ENCODE data around the gene DNPEP.
A peak's percentile ranks its signal among the peaks of the same experiment; 100 is the strongest.

DNPEP gene

DNA sequence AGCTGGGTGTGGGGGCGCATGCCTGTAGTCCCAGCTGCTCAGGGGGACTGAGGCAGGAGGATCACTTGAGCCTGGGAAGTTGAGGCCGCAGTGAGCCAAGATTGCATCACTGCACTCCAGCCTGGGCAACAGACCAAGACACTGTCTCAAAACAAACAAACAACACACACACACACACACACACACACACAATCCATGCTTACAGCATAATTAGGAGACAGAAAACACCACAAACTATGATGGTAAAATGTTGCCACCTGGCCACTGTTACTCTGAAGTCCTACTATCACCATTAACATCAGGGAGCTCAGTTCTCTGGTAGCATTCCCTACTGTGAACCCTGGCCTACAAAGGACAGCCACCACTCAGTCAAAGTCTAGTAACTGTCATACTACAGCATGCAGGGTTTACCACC lies 18.3 kb downstream of the DNPEP start:
- no peak overlapping the region for H3K27ac ChIP-seq (ENCODE audit: low read length)
- no peak overlapping the region for H3K9ac ChIP-seq (ENCODE audit: low read length)
- peaks cover 8% of the 10 kb centered on the region for H3K36me3 ChIP-seq (ENCODE audit: control insufficient read depth, low read depth, low read length)
- no peaks in the 10 kb centered on the region for H3K27me3 ChIP-seq (ENCODE audit: control insufficient read depth, insufficient read depth, low read length)
- H3K4me3 ChIP-seq (ENCODE audit: low read length) = no peak overlapping the region
- H3K9me3 ChIP-seq (ENCODE audit: control insufficient read depth, low read depth, low read length) = no peaks in the 10 kb centered on the region
- H3K4me1 ChIP-seq (ENCODE audit: control insufficient read depth, low read depth, low read length) = no peaks in the 10 kb centered on the region

DNA sequence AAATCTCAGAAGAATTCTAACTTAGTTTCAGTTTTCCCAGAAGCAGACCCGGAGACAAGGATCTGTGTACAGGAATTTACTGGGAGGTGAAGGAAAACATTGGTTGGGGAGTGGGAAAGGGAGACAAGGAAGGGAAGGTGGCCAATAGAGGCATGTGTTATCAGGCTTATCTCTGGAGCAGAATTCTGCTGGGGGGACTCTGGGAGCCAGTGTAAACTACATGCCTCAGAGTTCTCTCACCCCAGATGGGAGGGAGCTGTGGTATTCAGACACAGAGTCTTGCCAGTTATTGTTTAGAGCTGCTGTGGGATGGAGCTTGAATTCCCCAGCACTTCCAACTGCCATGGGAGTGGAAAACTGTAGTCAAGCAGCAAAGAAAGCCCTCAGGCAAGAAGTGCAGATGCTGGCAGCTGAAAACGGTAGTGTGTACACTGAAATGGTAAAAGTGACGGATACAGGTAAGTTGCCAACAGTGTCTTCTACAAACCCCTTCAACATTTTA lies 19.0 kb downstream of the DNPEP start:
- Histone ChIP-seq H3K4me3 (ENCODE audit: low read length) (no peak overlapping the region), H3K9ac (ENCODE audit: low read length) (no peak overlapping the region), H3K4me1 (ENCODE audit: control insufficient read depth, low read depth, low read length) (no peaks in the 10 kb centered on the region), H3K36me3 (ENCODE audit: control insufficient read depth, low read depth, low read length) (peaks cover 1% of the 10 kb centered on the region), H3K27me3 (ENCODE audit: control insufficient read depth, insufficient read depth, low read length) (no peaks in the 10 kb centered on the region), H3K27ac (ENCODE audit: low read length) (no peak overlapping the region), H3K9me3 (ENCODE audit: control insufficient read depth, low read depth, low read length) (no peaks in the 10 kb centered on the region)

DNA sequence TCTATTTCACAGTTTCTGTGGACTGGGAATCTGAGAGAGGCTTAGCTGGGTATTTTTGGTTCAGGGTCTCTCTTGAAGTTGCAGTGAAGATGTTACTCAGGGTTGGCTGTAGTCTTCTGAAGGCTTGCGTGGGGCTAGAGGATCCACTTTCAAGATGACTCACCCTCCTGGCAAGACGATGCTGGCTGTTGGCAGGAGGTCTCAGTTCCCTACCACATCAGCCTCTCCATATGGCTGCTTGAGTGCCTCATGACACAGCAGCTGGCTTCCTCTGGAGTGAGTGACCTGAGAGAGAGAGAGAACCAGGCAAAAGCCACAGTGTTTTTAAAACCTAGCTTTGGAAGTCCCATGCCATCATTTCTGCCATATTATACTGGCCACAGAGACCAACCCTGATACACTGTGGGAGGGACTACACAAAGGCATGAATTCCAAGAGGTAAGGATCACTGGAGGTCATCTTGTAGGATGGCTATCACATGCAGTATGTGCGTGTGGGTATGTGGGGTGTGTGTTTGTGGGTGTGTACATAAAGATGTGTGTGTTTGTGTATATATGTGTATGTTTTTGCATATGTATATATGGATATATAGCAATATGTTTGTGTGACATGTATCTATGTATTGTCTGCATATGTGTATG lies 25.1 kb downstream of the DNPEP start:
- Histone ChIP-seq H3K36me3 (ENCODE audit: control insufficient read depth, low read depth, low read length) (no peaks in the 10 kb centered on the region), H3K9ac (ENCODE audit: low read length) (no peak overlapping the region), H3K27me3 (ENCODE audit: control insufficient read depth, insufficient read depth, low read length) (peaks cover 35% of the 10 kb centered on the region), H3K9me3 (ENCODE audit: control insufficient read depth, low read depth, low read length) (no peaks in the 10 kb centered on the region), H3K4me3 (ENCODE audit: low read length) (no peak overlapping the region), H3K4me1 (ENCODE audit: control insufficient read depth, low read depth, low read length) (no peaks in the 10 kb centered on the region), H3K27ac (ENCODE audit: low read length) (no peak overlapping the region)

DNA sequence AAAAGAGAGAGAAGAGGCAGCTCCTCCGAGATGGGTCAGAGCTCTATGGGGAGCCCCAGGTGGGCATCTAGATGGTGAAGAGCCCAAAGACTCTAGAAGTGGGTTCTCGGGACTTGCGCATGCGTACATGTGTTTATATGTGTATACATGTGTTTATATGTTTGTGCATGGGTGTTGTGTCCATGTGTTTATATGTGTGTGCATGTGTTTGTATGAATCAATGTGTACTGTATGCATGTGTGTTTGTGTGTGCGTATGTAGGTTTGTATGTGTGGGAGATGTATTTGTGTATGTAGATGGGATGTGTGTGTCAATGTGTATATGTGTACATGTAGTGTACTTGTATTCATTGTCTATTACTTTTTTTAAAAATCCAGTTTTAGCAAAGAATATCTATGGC lies 25.6 kb downstream of the DNPEP start:
- Histone ChIP-seq H3K36me3 (ENCODE audit: control insufficient read depth, low read depth, low read length) (no peaks in the 10 kb centered on the region), H3K27ac (ENCODE audit: low read length) (no peak overlapping the region)

DNA sequence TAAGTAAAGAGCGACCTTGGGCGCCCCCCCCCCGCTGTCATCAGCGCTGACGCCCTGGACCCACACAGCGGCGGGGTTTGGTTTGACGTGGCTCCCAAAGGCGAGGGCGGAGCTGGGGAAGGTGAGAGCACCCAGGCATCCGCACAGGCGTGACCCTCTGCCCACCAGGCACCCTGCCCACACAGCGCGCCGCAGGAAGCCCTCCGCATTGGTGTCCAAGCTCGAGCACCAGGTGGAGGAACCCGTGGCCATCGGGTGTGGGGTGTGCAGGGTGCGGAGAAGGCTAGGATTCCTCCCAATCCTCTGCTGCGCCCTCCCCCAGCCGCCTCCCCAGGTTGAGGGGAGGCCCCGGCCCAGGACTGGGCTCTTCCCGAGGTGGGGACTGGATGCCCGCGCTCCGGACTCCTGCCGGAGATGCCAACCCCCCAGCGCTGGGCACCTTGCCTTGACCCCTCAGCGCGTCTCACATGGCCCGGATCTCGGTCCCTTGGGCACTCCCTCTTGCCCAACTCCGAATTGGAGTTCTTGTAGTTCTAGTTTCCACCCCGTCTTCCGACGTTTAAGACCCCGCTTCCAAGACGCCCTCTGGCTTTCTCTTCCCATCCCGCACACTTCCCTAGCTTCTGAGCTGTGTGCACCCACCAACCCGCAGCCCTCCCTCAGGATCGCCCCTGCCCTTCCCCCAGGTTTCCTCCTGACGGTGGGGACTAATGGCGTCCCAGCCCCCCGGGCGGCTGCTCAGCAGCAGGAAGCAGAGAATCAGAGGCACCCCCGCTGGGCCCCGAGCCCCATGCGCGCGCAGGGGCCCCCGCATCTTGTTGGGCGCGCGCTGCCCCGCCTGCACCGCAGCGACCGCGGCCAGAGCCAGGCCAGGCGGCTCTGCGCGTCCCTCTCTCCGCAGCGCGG lies 29.3 kb downstream of the DNPEP start:
- Histone ChIP-seq H3K9me3 (ENCODE audit: control insufficient read depth, low read depth, low read length) (no peaks in the 10 kb centered on the region), H3K27me3 (ENCODE audit: control insufficient read depth, insufficient read depth, low read length) (peaks cover 61% of the 10 kb centered on the region), H3K36me3 (ENCODE audit: control insufficient read depth, low read depth, low read length) (no peaks in the 10 kb centered on the region), H3K27ac (ENCODE audit: low read length) (no peak overlapping the region), H3K9ac (ENCODE audit: low read length) (no peak overlapping the region), H3K4me3 (ENCODE audit: low read length) (peak overlapping the region; percentile 39), H3K4me1 (ENCODE audit: control insufficient read depth, low read depth, low read length) (no peaks in the 10 kb centered on the region)

More for the DNA sequence above, 25.6 kb downstream of the DNPEP start:
- Histone ChIP-seq H3K4me3 (ENCODE audit: low read length) (no peak overlapping the region), H3K9me3 (ENCODE audit: control insufficient read depth, low read depth, low read length) (no peaks in the 10 kb centered on the region), H3K27me3 (ENCODE audit: control insufficient read depth, insufficient read depth, low read length) (peaks cover 41% of the 10 kb centered on the region), H3K9ac (ENCODE audit: low read length) (no peak overlapping the region), H3K4me1 (ENCODE audit: control insufficient read depth, low read depth, low read length) (no peaks in the 10 kb centered on the region)

DNA sequence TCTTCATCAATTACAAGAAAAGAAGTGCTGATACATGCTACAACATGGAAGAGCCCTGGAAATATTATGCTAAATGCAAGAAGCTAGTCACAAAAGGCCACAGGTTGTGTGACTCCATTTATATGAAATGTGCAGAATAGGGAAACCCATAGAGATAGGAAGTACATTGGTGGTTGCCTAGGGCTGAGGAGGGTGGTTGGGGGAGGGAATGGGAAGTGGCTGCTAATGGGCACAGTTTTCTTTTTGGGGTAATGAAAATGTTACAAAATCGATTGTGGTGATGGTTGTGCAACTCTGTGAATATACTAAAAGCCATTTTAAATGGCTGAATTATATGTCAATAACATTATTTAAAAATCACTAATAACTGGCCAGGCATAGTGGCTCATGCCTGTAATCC lies 30.9 kb downstream of the DNPEP start:
- Histone ChIP-seq H3K9ac (ENCODE audit: low read length) (no peak overlapping the region), H3K9me3 (ENCODE audit: control insufficient read depth, low read depth, low read length) (no peaks in the 10 kb centered on the region), H3K27ac (ENCODE audit: low read length) (no peak overlapping the region), H3K36me3 (ENCODE audit: control insufficient read depth, low read depth, low read length) (no peaks in the 10 kb centered on the region), H3K4me1 (ENCODE audit: control insufficient read depth, low read depth, low read length) (no peaks in the 10 kb centered on the region), H3K4me3 (ENCODE audit: low read length) (no peak overlapping the region), H3K27me3 (ENCODE audit: control insufficient read depth, insufficient read depth, low read length) (peaks cover 61% of the 10 kb centered on the region)

DNA sequence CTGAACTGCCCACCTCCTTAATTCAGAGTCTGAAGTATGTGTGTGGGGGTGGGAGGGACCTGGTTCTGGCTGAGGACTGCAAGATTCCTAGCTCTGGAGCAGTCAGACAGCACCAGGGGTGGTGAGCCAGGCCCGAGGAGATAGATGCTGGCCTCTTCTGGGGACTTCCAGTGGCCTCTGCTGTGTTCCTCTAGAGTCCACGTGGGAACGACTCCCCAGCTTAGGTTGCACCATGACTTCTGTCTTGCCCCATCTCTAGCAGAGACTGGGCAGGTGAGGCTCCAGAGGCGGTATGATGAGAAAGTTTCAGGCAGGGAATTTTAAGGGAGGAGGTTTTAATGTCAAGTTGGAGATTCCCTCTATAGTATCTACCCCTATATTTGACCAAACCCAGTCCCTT lies 33.1 kb downstream of the DNPEP start:
- Histone ChIP-seq H3K27me3 (ENCODE audit: control insufficient read depth, insufficient read depth, low read length) (peaks cover 45% of the 10 kb centered on the region), H3K36me3 (ENCODE audit: control insufficient read depth, low read depth, low read length) (no peaks in the 10 kb centered on the region), H3K4me1 (ENCODE audit: control insufficient read depth, low read depth, low read length) (peaks cover 5% of the 10 kb centered on the region), H3K9me3 (ENCODE audit: control insufficient read depth, low read depth, low read length) (no peaks in the 10 kb centered on the region), H3K4me3 (ENCODE audit: low read length) (no peak overlapping the region), H3K27ac (ENCODE audit: low read length) (no peak overlapping the region), H3K9ac (ENCODE audit: low read length) (no peak overlapping the region)

DNA sequence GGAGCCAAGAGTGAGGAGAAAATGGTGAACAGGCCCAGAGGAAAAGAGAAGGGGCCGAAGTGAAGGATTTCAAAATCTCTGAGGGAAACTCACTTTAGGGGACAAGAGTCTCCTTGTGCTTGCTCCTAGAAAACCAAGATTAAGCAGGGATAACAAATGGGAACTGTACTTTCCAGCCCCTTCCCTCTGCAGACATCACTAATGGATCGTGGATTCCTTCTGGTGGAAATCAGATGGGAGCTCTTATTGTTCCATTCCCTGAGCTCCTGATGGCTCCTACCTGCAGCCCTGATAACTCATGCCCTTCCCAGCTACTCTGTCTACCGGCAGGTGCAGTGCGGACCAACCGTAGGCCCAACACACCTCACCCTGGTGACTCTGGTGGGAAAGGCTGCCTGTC lies 34.6 kb downstream of the DNPEP start:
- no peak overlapping the region for H3K4me3 ChIP-seq (ENCODE audit: low read length)
- H3K27ac ChIP-seq (ENCODE audit: low read length) = no peak overlapping the region
- H3K9me3 ChIP-seq (ENCODE audit: control insufficient read depth, low read depth, low read length) = no peaks in the 10 kb centered on the region
- no peak overlapping the region for H3K9ac ChIP-seq (ENCODE audit: low read length)
- H3K4me1 ChIP-seq (ENCODE audit: control insufficient read depth, low read depth, low read length) = peaks cover 5% of the 10 kb centered on the region
- no peaks in the 10 kb centered on the region for H3K36me3 ChIP-seq (ENCODE audit: control insufficient read depth, low read depth, low read length)
- H3K27me3 ChIP-seq (ENCODE audit: control insufficient read depth, insufficient read depth, low read length) = peaks cover 31% of the 10 kb centered on the region

DNA sequence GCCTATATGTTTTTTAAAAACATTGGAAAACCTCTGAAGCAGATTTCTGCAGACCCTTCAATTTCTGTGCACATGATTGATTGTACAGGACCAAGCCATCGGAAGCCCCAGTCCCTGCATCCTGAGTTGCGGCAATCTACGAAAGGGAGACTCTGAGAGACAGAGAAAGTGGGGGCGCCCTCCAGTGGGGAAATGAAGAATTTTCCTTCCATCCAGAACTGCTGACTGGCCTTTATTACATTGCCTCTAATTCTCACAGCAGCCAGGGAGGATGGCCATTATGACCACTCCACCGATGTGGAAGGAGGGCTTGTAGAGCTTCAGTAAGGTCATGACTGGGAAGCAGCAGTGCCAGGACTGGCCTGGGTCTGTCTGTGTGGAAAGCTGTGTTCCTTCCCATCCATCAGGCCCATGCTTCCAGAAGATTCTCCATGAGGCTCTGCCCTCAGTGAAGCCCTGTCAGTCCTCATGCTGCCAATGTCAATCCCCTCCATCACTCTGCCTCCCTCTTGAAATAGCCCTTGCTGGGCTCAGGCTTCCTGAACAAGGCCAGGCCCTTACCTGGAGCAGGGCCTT lies 35.2 kb downstream of the DNPEP start:
- Histone ChIP-seq H3K9me3 (ENCODE audit: control insufficient read depth, low read depth, low read length) (no peaks in the 10 kb centered on the region), H3K4me3 (ENCODE audit: low read length) (no peak overlapping the region), H3K27ac (ENCODE audit: low read length) (no peak overlapping the region), H3K9ac (ENCODE audit: low read length) (no peak overlapping the region), H3K36me3 (ENCODE audit: control insufficient read depth, low read depth, low read length) (no peaks in the 10 kb centered on the region), H3K4me1 (ENCODE audit: control insufficient read depth, low read depth, low read length) (peaks cover 5% of the 10 kb centered on the region), H3K27me3 (ENCODE audit: control insufficient read depth, insufficient read depth, low read length) (peaks cover 25% of the 10 kb centered on the region)

DNA sequence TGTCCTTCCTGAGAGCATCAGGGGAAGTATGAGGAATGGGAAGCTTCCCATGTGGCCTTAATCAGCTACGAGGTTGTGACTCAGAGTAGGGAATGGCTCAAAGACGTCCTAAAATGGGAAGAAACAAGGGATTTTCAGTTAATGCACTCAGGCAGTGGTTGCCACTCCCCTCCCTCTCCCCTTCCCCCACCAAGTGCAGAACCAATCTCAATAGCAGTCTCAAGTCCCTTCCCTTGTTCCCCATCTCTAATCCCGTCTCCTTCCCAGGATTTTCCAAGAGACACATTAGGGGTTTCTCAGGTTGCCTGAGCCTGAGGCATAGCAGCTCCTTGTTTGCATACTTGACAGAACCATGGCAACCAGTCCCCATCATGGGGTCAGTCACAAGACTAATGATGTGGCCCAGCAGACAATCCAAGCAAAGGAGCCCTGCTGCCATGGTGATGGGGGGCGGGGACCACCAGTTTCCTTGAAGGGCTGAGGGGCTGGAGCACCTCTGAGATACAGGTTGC lies 36.9 kb downstream of the DNPEP start:
- Histone ChIP-seq H3K4me1 (ENCODE audit: control insufficient read depth, low read depth, low read length) (peaks cover 5% of the 10 kb centered on the region), H3K27ac (ENCODE audit: low read length) (no peak overlapping the region), H3K36me3 (ENCODE audit: control insufficient read depth, low read depth, low read length) (no peaks in the 10 kb centered on the region), H3K9ac (ENCODE audit: low read length) (no peak overlapping the region), H3K9me3 (ENCODE audit: control insufficient read depth, low read depth, low read length) (no peaks in the 10 kb centered on the region), H3K4me3 (ENCODE audit: low read length) (no peak overlapping the region), H3K27me3 (ENCODE audit: control insufficient read depth, insufficient read depth, low read length) (peaks cover 10% of the 10 kb centered on the region)

DNA sequence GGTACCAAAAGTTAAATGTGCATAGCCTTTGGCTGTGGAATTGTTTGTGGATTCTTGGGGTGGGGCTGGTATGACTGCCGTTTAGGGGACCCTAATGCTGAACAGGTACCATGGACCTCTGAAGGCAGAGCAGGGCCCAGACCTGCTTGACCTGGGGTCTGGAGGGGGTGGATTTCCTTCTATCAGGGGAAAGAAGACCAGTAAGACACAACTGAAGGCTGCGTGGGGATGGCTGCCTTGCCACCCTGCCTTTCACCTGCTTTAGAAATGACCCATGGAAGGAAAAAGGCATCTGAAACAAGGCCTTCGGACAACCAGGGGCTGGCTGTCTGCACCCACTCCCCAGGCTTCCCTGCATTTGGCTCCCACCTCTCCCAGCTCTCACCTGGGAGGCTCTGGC lies 37.5 kb downstream of the DNPEP start:
- H3K27me3 ChIP-seq (ENCODE audit: control insufficient read depth, insufficient read depth, low read length) = peaks cover 7% of the 10 kb centered on the region
- H3K4me1 ChIP-seq (ENCODE audit: control insufficient read depth, low read depth, low read length) = peaks cover 5% of the 10 kb centered on the region
- no peak overlapping the region for H3K9ac ChIP-seq (ENCODE audit: low read length)
- H3K4me3 ChIP-seq (ENCODE audit: low read length) = no peak overlapping the region
- H3K9me3 ChIP-seq (ENCODE audit: control insufficient read depth, low read depth, low read length) = no peaks in the 10 kb centered on the region
- H3K27ac ChIP-seq (ENCODE audit: low read length) = no peak overlapping the region
- no peaks in the 10 kb centered on the region for H3K36me3 ChIP-seq (ENCODE audit: control insufficient read depth, low read depth, low read length)
